Activated CD8-positive, alpha-beta memory T cell treated with anti-CD3 and anti-CD28 coated beads for 48 hours (primary cell): ENCODE results near the gene ELF2.
"Not testable (repeated sequence)": the region's sequence is repeated elsewhere in the genome, so short reads cannot be mapped to it uniquely, and the experiment has no call there.

Experiments used
- DNase-seq, 3 experiments: peaks; one replicate each; pipeline ENCODE4 v3.0.0-alpha.2; 2020; ENCODE audit warnings: low read depth in 2 of 3, low spot score in 2 of 3

The ELF2 gene

DNA sequence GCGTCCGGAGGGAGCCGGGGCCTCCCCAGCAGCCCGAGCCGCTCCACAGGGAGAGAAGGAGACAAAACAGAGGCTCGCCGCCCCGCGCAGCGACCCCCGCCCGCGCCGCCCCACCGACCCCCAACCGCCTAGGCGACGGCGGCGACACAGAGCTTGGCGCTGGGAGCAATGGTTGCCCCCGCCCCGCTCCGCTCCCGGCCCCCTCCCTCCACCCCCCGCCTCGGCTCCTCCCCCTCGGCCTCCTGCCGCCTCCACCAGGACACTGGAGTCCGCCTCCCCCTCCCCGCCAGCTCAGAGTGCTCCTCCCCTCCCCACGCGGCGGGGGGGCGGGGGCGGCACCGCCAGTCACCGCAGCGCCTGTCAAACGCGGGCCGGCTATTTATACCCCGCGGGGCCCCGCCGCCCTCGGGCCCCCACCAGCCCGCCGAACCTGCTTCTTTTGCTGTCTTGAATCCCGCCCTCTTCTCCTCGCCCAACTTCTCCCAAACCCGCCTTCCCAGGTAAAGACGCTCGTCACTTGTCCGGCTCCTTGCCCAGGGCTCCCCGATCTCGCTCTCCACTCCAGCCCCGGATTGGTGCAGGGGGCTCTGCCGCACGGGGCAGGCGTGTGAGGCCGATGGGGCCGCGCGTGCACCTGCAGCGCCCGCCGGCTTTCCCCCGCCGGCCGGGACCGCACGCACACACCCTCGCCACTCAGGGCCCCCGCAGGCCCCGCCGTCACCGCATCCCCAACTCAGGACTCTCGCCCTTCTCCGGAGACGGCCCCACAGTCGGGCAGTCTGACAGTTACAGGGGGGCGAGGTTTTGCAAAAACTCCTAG lies at the start of gene ELF2:
Gene ELF2, minus strand, starts transcription at position 170 of the 820 bp plus-strand sequence. CDS start 39,517 bp downstream, outside the sequence.
- peak; percentile 22 to 57 (median 50) for DNase-seq

DNA sequence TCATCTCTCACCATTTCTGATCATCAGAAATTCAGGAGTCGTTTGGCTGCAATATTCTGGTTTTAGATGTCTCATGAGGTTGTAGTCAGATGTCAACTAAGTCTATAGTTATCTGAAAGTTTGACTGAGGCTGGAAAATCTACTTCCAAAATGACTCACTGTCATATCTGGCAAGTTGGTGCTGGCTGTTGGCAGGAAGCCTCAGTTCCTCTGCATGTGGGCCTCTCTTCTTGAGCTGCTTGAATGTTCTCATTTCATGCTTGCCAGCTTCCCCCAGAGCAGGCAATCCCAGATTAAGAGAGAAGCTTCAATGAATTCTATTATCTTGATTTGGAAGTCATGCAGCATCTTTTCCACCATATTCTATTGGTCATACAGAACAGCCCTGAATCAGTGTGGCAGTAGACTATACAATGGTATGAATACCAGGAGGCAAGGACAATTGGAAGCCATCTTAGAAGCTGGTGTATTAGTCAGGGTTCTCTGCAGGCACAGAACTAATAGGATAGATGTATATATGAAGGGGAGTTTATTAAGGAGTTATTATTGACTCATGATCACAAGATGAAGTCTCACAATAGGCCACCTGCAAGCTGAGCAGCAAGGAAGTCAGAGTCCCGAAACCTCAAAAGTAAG lies 46.8 kb upstream of the ELF2 start:
- no peak for DNase-seq

DNA sequence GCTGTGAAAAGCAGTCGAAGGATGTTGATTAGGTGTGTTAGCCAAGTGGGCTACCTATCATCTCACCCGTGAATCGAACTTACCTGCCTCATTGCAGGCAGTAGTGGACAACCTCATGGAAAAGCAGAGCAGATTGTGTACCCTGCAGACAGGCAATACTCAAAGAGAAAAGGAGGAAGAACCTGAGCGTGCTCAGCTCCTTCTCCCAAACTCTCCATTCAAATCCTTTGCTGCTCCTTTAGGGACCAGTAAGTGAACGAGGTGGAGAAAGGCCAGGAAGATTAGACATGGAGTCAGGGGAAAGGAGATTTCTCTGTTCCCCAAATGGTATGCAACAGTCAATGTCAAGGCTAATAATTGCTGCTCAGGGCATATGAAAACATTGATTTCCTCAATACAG lies 45.2 kb upstream of the ELF2 start:
- DNase-seq, result no peak

DNA sequence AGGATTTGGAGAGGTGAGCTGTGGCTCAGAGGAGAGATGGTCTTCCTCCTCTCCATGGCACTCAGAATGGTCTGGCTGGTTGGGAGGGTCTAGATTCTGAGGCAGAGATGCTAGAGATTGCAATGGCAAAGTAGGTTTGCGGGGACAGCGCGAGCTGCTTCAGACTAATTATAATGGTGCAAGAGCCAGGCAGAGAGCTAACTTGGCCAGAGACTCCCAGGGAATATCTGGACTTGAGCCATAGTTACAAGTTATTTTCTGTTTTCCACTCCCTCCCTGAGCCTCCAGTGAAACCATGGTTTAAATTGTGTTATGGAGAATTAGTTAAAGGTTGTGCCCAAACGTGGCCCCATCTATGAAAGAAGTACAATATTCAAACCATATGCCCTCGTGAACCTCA lies 44.7 kb upstream of the ELF2 start:
- DNase-seq, result no peak

DNA sequence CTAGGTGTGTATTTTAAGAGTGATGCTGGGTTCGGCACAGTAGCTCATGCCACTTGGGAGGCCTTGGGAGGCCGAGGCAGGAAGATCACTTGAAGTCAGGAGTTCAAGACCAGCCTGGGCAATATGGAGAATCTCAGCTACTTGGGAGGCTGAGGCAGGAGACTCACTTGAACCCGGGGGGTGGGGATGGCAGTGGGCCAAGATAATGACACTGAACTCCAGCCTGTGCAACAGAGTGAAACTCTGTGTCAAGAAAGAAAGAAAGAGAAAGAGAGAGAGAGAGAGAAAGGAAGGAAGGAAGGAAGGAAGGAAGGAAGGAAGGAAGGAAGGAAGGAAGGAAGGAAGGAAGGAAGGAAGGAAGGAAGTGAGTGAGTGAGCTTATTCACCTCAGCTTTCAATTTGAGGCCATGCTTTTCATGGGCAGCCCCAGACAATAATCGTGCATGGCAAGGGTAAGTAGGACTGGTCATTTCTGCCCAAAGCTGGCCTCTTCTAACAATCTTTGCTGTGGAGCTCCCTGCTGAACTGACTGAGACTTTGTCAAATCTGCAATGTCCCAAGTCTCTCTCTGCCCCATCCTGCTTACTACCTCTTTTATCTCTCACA lies 42.5 kb upstream of the ELF2 start:
- no peak for DNase-seq

DNA sequence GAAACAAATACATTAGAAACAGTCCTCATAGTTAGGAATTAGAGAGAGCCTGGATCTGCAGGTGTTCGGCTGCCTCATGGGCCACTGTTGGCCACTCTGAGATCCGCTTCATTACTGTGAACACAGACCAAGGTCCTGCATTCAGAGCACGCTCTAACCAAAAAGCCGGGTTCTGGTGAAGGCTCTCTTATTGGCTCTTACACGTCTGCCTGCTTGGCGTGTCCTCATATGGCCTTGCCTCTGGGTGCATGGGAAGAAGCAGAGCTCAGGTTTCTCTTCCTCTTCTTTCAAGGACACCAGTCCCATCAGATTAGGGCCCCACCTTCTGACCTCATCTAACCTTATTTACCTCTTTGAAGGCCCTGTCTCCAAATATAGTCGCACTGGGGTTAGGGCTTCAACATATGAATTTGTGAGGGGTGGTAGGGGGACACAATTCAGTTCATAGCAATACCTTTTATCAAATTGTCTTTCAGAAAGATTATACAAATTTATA lies 37.1 kb upstream of the ELF2 start:
- DNase-seq, result no peak

DNA sequence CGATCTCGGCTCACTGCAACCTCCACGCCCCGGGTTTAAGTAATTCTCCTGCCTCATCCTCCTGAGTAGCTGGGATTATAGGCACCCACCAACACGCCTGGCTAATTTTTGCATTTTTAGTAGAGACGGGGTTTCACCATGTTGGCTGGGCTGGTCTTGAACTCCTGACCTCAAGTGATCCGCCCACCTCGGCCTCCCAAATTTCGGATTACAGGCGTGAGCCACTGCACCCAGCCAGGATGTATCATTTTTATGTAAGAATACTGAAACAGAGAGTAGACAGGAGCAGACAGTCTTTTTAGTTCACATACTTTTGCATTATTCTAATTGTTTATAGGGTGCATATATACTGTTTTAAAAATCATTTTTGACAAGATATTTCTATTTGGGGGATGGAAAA lies 36.6 kb upstream of the ELF2 start:
- DNase-seq, result not testable (repeated sequence)

DNA sequence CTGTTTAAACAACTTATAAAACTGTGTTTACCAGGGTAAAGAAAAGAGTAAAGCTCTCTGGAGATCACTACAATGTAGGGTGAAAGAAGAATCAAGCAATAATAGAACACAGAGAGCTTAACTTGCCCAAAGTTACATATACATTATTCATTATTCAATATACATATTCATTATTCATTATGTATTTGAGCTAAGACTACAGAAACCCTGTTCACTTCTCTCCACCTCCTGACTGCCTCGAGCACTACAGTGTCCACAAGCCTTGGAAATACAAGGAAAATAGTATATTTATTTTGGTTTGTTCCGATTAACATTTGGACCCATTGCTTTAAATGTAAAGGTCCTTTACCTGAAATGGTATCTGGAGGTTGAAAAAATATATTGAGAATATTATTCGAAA lies 35.9 kb upstream of the ELF2 start:
- DNase-seq, result no peak

DNA sequence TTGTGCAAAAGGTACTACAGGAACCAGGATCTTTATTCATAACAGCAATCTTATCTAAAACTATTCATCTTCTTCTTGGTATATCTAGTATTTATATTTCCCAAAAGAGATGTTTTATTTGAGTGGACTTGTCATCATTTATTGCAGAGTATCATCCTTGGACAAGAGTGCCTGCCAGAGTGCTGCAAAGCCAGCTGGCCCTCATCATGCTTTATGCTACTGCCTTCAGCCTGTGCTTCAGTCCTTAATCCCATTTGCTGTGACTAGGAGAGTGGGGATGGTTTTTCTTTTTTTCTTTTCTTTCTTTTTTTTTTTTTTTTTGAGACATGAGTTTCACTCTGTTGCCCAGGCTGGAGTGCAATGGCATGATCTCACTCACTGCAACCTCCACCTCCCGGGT lies 33.5 kb upstream of the ELF2 start:
- no peak for DNase-seq

DNA sequence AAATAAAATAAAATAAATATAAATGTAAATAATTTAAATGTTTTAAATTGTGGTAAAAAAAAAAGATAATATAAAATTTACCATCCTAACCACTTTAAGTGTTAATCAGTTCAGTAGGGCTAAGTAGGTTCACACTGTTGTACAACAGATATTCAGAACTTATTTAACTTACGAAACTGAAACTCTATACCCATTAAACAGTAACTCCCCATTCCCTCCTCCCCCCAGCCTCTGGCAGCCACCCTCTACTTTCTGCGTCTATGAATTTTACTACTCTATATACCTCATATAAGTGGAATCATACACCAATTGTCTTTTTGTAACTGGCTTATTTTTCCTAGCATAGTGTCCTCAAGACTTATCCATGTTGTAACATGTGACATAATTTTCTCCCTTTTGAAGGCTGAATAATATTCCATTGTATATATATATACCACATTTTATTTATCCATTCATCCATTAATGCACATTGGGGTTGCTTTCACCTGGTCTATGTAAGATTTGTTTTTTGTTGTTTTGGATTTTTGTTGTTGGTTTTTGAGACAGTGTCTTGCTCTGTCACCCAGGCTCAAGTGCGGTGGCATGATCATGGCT lies 32.5 kb upstream of the ELF2 start:
- DNase-seq, result no peak

DNA sequence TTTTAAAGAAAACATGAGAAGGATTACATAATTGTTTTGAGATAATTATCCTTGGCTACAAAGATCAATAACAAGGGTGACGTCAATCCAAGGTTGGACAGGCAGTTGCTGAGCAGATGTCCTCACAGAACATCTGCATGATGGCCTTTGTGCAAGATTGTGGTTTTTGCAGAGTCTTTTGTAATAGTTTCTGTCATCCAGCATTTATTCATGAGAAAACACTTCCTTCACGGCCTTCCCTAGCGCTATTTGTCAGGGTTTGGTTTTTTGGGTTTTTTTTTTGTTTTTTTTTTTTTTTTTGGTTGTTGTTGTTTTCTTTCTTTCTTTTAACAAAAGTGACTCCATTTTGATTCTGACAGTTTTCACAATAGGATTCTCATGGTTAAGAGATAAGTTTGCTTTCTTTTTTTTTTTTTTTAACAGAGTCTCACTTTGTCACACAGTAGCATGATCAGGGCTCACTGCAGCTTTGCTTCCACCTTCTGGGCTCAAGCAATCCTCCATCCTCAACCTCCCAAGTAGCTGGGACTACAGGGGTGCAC lies 31.5 kb upstream of the ELF2 start:
- DNase-seq, result no peak

DNA sequence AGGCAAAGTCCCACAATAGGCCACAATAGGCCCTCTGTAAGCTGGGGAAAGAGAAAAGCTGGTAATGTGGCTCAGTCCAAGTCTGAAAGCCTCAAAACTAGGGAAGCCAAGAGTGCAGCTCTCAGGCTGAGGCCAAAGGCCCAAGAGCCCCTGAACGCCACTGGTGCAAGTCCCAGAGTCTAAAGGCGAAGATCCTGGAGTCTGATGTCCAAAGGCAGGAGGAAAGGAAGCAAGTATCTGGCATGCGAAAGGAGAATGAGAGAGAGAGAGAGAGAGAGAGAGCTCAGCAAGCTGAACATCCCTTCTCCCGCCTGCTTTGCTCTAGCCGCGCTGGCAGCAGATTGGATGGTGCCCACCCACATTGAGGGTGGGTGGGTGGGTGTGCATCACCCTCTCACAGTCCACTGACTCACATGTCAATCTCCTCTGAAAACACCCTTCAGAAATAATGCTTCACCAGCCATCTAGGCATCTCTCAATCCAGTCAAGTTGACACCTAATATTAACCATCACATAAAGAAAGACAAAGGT lies 30.9 kb upstream of the ELF2 start:
- no peak for DNase-seq

DNA sequence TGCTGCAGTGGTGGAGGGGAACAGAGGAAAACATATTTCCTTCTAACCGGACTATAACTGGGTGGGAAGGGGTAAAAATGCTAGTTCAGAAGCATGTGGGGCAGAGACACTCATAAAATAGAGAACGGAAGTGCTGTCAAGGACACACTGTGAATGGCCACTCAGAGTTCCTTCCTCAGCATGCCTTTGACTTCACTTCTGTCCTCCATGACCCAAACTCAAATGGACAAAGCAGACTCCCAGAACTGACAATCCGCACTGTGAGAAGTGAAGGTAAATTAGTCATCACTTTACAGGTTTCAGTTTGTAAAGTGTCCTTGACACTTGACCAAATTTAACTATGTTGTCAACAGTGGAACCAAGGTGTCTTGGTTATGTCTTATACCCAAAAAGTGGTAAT lies 30.2 kb upstream of the ELF2 start:
- DNase-seq, result no peak

DNA sequence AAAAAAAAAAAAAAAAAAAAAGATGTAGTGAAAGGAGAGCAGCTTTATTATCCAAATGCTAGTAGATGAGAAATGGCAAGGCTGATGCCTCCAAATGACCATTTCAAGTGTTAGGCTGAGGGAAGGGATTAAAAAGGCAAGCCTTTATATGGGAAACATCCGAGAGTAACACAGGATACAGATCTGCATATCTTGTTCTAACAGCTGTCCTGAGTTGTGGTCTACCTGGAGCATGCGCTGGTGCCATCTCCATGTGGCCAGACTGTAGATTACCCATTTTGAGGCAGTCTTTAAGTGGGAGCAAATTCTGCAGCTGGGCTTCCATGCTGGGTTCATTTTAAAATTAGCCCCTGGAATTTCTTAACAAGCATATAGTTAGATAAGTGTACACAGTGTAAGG lies 26.0 kb upstream of the ELF2 start:
- no peak for DNase-seq

DNA sequence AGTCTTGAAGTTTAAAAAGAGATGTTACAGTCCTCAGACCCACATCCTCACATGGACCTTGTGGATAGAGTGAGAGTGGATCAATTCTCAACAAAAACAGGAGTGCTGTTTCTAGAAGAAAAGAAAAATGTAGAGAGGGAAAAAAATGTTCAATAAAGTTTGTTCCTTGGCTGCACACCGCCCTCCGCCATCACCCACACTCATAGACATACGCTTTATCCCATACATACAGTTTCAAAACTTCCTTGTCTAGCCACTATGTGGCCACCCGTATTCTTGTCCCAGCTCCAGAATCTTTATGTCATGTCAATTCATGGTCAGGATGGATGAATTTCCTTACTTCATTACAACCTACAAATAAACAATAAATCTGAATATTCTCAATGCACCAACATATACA lies 23.5 kb upstream of the ELF2 start:
- DNase-seq, result no peak

DNA sequence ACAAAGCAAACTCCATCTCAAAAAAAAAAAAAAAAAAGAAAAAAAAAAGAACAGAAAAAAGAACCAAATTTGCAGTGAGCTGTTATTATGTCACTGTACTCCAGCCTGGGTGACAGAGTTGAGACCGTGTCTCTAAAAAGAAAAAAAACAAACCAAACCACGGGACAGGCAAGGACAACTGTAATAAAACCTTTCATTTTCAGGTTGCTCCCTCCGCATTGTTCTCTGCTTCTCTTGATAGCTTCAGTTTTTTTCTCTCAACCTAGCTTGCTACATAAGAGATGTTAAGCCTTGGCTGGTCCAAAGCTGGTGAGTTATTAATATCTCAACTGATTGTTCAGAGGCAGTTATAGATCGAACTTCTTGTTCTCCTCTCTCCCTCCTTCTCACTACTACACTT lies 23.1 kb upstream of the ELF2 start:
- DNase-seq, result no peak

DNA sequence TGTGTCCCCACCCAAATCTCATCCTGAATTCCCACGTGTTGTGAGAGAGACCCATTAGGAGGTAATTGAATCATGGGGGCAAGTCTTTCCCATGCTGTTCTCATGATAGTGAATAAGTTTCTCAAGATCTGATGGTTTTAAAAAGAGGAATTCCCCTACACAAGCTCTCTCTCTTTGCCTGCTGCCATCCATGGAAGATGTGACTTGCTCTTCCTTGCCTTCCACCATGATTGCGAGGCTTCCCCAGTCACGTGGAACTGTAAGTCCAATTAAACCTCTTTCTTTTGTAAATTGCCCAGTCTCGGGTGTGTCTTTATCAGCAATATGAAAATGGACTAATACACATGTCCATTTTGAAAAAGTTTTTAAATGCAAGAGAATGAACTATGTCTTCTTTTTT lies 20.2 kb upstream of the ELF2 start:
- DNase-seq, result not testable (repeated sequence)

DNA sequence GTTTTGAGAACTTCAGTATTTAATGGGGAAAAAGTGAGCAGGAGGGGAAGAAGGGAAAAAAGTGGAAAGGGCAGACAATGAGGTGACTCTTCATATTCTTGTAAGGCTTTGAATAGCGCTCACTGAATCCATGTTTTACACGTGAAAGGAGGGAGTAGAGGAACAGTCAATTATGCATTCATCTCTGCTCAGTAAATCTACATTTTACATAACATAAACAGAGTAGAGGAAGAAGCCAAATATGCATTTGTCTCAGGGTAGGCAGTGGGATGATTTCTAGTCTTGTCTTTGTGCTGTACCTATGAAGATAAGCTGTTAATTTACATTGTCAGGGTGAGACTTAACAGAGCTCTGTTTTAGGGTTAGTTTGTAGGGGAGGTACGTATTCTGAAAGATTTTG lies 19.4 kb upstream of the ELF2 start:
- no peak for DNase-seq

DNA sequence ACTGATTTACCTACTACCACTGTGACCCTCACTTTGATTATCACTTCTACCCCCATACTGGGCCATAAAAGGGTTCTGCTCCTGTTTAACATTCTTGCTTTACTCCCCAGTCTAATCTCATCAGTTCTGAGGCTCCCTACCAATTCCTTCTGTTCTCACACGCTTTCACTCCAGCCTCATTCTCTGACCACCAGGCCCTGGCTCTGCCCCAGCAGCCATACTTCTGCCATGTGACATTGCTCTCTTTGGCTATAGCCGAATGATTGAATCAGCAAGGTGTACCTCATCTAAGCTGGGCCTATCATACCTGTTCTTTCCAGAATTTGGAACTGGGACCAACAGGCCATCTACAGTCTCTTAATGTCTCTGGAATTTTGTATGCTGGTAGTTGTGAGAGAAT lies 14.4 kb upstream of the ELF2 start:
- no peak for DNase-seq

DNA sequence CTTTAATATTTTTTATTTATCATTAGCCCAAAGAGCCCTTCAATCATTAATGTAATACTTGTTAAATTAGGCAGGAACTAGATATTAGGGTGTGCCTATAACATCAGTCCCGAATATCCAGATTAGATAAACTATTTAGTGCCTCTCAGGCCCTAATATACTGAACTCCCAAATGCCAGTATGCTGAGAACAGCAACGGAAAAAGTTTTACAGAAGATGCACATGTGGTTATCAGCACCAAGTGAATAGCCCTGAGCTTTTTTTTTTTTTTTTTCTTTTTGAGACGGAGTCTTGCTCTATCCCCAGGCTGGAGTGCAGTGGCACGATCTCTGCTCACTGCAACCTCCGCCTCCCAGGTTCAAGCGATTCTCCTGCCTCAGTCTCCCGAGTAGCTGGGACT lies 13.0 kb upstream of the ELF2 start:
- DNase-seq, result no peak

DNA sequence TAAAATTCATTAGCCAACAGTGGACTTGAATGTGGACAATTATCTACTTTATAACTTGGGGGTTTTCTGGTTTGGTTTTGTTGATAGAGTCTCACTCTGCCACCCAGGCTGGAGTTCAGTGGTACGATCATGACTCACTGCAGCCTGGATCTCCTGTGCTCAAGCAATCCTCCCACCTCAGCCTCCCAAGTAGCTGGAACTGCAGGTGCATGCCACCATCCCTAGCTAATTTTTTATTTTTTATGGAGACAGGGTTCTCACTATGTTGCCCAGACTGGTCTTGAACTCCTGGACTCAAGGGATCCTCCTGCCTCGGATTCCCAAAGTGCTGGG lies 12.4 kb upstream of the ELF2 start:
- no peak for DNase-seq
